ENCODE measurements around the gene TBL3.

TBL3 gene

GRCh38 chr16:1982991-1983543 is 11.2 kb downstream of the TBL3 start:
- no peak for DNase-seq (ENCODE audit: low spot score)

GRCh38 chr16:1983544-1984346 is 11.9 kb downstream of the TBL3 start, which contains the start of gene GFER:
GFER (plus strand) TSS chr16:1984193; CDS start chr16:1984219, 26 bp downstream.
- peak; percentile 99 for DNase-seq (ENCODE audit: low spot score)

DNA sequence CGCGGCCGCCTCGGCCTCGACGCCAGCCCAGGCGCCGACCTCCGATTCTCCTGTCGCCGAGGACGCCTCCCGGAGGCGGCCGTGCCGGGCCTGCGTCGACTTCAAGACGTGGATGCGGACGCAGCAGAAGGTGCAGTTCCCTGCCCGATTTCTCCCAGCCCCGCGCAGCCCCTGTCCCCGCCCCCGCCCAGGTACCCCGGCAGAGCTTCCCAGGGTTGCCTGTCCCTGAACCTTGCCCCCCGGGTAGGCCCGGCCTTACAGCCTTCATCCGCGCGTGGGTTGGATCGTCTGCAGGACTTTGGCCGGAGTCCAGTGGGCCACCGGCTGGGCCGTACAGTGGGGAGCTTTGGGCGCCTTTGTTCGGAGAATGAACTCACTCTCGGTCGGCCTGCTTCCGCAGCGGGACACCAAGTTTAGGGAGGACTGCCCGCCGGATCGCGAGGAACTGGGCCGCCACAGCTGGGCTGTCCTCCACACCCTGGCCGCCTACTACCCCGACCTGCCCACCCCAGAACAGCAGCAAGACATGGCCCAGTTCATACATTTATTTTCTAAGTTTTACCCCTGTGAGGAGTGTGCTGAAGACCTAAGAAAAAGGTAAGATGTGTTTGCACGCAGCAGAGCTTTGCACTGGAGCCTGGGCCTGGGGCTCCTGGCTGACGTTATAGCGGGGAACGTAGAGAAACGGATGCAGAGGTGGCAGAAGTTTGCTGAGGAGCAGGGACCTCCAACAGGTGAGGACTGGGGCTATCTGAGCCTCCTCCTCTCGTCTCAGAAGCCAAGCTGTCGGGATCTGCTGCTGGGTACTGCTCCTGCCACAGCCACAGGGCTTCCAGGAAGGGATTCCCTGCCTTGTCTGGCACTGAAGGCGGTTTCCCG is 12.7 kb downstream of the TBL3 start:
- DNase-seq (ENCODE audit: low spot score): peak; percentile 31

- no peak for DNase-seq (ENCODE audit: low spot score)
These were observed 13.8 kb downstream of the TBL3 start for GRCh38 chr16:1985466-1986150.

GRCh38 chr16:1987198-1987597 is 15.3 kb downstream of the TBL3 start:
- no peak for DNase-seq (ENCODE audit: low spot score)

GRCh38 chr16:1989209-1990100 is 17.6 kb downstream of the TBL3 start, which contains the start of gene SYNGR3:
SYNGR3 (plus strand) TSS chr16:1989970; CDS start chr16:1990103, 133 bp downstream.
- peak; percentile 47 for DNase-seq (ENCODE audit: low spot score)

DNA sequence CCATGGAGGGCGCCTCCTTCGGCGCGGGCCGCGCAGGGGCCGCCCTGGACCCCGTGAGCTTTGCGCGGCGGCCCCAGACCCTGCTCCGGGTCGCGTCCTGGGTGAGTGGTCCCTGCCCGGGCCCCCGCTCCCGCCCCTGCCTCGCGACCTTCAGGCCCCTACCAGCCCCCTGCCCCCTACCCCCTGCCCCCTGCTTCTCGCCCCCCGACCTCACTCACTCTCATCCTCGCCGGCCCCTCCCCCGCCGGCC is 18.2 kb downstream of the TBL3 start:
- no peak for DNase-seq (ENCODE audit: low spot score)

- no peak for DNase-seq (ENCODE audit: low spot score)
These were observed 18.7 kb downstream of the TBL3 start for GRCh38 chr16:1990351-1991134.

- no peak for DNase-seq (ENCODE audit: low spot score)
These were observed 19.3 kb downstream of the TBL3 start for GRCh38 chr16:1991135-1991551.

DNA sequence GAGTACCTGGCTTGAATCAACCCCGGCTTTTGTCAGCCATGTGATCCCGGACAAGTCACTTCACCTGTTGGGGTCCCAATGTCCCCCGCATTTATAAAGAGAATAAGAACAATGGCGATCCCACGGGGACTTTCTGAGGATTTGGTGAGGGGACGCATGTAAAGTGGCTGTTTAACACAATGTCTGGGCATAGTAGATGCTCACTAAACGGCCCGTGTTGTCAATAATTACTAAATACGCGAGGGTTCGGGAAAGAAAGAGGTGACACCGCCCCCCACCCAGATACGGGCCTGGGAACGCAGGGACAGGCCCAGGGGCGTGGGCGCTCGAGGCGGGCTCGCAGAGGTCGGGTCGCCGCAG is 19.7 kb downstream of the TBL3 start:
- no peak for DNase-seq (ENCODE audit: low spot score)

DNA sequence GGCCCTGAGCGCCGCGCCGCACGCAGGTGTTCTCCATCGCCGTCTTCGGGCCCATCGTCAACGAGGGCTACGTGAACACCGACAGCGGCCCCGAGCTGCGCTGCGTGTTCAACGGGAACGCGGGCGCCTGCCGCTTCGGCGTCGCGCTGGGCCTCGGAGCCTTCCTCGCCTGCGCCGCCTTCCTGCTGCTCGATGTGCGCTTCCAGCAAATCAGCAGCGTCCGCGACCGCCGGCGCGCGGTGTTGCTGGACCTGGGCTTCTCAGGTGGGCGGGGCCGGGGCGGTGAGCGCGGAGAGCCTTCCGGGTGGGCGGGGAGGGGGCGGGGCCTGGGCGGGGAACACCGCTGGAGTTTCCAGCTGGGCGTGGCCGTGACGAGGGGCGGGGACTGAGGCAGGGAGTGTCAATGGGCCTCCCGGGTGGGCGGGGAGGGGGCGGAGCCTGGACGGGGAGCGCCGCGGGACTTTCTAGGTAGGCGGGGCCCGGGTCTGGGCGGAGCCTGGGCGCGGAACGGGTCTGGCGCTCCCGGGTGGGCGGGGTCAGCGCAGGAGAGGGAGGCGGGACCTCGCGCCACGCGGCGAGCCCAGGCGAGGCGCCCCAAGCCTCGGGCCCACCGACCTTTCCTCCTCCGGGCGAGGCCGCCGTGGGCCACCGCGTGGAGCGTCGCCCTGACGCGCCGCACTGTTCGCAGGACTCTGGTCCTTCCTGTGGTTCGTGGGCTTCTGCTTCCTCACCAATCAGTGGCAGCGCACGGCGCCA is 20.3 kb downstream of the TBL3 start:
- DNase-seq (ENCODE audit: low spot score): peak; percentile 97

- DNase-seq (ENCODE audit: low spot score): no peak
These were observed 21.0 kb downstream of the TBL3 start for GRCh38 chr16:1992704-1993317.

DNA sequence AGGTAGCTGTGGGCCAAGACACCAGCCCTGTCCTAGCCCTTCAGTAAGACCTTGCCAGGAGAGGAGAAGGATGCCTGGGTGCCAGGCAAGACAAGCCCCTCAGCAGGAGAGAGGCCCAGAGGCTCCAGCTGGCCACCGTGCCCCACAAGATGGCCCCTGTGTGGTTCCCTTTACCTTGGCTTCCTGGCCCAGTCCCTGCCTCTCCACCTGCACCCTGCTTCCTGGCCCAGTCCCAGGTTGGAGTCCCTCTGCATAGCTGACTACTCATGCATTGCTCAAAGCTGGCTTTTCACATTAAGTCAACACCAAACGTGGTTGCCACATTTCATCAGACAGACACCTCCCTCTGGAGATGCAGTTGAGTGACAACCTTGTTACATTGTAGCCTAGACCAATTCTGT is 21.9 kb downstream of the TBL3 start:
- no peak for DNase-seq (ENCODE audit: low spot score)

- peak; percentile 49 for DNase-seq (ENCODE audit: low spot score)
These were observed 25.9 kb downstream of the TBL3 start for GRCh38 chr16:1997494-1998359.

- DNase-seq (ENCODE audit: low spot score): no peak
These were observed 26.5 kb downstream of the TBL3 start for GRCh38 chr16:1998360-1998835.

DNA sequence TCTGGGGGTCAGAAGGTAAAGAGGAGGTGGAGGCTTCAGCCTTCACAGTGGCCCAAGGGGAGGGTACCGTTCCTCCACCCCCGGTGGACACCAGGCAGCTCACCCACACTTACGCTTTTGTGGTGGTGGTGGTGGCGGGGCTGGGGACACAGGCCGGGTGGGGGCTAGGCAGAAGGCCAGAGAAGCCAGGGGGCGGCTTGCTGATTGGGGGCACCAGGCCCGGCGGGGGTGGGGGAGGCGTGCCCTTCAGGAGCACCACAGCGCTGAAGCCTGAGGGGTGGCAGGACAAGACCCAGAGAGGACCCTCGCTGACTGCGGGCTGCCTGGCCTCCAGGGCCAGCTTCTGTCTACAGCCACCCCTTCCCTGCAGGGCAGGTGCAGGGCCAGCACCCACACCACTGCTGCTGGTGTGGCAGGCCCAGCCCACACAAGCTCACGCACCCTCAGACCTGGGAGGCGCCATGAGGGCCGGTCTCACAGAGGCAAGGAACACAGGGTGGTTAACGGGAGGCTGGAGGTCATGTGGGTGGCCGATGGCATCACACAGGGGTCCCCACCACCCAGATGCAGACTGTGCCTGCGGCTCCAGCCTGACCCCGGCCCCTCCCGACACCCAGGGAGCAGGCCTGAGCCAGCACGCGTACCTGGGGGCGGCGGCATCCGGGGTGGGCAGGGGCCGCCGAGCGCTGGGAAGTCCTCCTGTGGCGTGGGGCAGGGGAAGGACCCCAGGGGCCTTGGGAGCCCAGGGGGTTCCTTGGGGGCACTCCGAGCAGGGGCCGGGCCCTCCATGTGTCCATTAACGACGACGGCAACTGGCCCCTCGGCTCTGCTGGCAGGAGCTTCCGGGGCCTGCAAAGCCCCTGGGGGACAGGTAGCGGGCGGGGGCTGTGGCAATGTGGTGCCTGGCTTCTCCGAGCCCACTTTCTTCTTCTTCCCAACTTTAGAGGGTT is 27.3 kb downstream of the TBL3 start:
- DNase-seq (ENCODE audit: low spot score): no peak

Data from GM03348 (cell line).